ENCODE measurements around the gene YIPF1.
"Not testable (repeated sequence)": the region's sequence is repeated elsewhere in the genome, so short reads cannot be mapped to it uniquely, and the experiment has no call there.

Gene YIPF1

DNA sequence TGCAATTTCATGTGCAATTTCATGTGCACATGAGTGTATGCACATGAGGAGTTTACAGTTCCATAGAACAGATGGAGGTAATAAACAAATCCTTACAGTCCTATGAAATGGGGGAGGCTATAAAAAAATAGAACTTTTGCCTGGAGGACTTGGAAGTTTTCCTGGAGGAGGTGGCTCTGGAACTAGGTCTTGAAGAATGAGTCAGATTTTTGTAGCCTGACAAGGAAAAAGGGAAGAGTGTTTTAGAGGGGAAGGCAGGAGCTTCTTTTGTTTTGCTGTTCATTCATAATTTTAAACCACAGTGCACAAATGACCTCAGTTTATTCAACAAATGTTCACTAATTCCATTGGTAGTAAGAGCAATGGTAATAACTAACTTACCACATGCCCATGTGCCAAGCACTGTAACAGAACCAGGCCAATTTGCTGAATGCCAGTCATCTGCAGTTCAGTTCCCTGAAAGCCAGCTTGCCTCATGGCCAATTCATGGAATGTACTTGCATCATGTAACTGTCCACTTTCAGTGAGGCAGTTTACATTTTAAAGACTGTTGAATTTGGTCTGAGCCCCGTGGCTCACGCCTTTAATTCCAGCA, 7.1 kb upstream of the YIPF1 start:
- Histone ChIP-seq H3K4me3 (no peak overlapping the region), H3K27ac (no peak overlapping the region)

- Histone ChIP-seq H3K4me3 (no peak overlapping the region), H3K27ac (no peak overlapping the region)
These were observed 5.8 kb upstream of the YIPF1 start for GRCh38 chr1:53895421-53895820.

DNA sequence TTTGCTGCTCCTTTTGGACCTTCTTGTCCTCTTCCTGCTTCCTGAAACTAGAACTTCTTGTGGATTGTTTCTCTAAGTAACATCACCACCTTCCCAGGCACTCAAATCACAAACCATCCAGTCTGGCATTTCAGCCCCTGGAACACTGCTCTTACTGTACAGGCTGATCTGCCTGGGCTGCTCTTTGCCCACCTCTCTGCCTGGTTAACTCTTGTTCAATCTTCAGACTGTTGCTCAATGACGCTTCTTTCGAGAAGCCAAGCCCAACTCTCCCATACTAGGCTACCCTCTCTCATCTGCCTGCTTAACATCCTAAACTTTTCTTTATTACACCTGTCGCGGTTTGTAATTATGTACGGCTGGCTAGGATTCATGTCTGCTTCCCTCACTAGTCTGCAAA, 5.0 kb upstream of the YIPF1 start:
- no peak overlapping the region for H3K27ac ChIP-seq

DNA sequence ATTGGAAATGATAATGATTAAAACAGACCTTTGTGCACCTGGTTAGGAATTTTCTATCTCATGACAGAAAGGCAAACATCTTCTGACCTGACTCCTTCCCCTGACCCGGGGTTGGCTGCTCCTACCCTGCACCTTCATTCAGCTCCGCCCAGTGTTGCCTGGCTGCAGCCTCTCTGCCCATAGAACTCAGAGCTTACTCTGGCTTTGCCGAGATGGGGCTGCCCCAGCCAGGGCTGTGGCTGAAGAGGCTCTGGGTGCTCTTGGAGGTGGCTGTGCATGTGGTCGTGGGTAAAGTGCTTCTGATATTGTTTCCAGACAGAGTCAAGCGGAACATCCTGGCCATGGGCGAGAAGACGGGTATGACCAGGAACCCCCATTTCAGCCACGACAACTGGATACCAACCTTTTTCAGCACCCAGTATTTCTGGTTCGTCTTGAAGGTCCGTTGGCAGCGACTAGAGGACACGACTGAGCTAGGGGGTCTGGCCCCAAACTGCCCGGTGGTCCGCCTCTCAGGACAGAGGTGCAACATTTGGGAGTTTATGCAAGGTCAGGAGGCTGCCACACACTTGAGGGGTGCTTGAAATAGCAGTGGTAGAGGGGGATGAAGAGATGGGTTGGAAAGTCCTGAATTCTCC, 4.5 kb upstream of the YIPF1 start, which contains the start of gene DIO1:
Gene DIO1 (plus strand): TSS at position 189 of the 638 bp plus-strand sequence. CDS start 24 bp downstream, at position 213.
- Histone ChIP-seq H3K4me3 (no peak within 1 kb of the TSS), H3K27ac (peak within 1 kb of the TSS in 2 of 21 experiments; percentile 22 to 54)

More for the DNA sequence above, 5.0 kb upstream of the YIPF1 start:
- H3K4me3 ChIP-seq: no peak overlapping the region

GRCh38 chr1:53892911-53893310, 3.3 kb upstream of the YIPF1 start:
- Histone ChIP-seq H3K27ac (peak overlapping the region in 5 of 21 experiments; percentile 9 to 54 (median 22)), H3K4me3 (no peak overlapping the region)

- H3K27ac ChIP-seq: no peak overlapping the region
These were observed 2.1 kb upstream of the YIPF1 start for GRCh38 chr1:53891678-53892077.

GRCh38 chr1:53891018-53891417, 1.4 kb upstream of the YIPF1 start:
- H3K27ac ChIP-seq: no peak overlapping the region

More at GRCh38 chr1:53891678-53892077, 2.1 kb upstream of the YIPF1 start:
- H3K4me3 ChIP-seq: no peak overlapping the region

DNA sequence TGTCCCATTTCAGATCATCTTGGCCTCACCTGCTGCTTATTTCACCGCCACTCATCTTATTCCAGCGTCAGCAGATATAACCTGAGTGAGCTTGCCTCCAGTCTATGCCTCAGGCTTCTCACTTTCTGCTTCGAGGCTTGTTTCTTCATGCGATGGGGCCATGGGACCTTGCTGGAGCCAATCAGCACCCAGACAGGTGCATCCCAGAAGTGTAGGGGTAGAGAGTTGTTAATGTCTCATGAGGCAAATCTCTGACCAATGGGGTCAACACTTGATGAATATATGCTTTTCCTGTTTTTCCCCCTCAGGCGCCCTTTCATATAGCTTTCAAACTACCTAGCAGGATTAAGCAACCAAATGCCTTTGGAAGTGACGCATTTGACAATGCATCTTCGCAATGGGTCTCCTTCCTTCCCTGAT, 935 bp upstream of the YIPF1 start:
- H3K4me3 ChIP-seq: peak overlapping the region in 5 of 7 experiments; percentile 69 to 86 (median 80)
- H3K27ac ChIP-seq: peak overlapping the region in 13 of 21 experiments; percentile 38 to 95 (median 83)

More at GRCh38 chr1:53891018-53891417, 1.4 kb upstream of the YIPF1 start:
- no peak overlapping the region for H3K4me3 ChIP-seq

DNA sequence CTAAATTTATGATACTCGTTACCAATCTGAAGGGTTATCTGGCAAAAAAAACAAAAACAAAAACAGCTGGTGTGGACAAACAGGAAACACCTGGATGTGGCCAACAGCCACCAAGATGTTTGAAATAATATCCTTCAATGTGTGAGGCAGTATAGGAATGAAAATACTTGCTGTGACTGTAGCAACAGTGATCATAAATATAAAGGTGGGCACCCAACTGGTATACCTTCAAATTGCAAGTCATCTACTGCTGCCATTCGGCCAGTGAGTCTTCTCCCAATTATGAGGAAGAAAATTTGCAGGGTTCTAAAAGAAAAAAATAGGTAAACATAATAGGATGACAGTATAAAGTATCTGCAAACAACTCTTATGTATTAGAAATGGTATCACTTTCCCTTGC, 916 bp downstream of the YIPF1 start:
- Histone ChIP-seq H3K4me3 (peak overlapping the region; percentile 69 to 86 (median 75)), H3K27ac (peak overlapping the region in 7 of 21 experiments; percentile 76 to 94 (median 86))

GRCh38 chr1:53883600-53883999, 6.0 kb downstream of the YIPF1 start:
- H3K4me3 ChIP-seq, H3K27ac ChIP-seq: not testable (repeated sequence)

- H3K27ac ChIP-seq, H3K4me3 ChIP-seq: not testable (repeated sequence)
These were observed 7.7 kb downstream of the YIPF1 start for GRCh38 chr1:53881853-53882252.

DNA sequence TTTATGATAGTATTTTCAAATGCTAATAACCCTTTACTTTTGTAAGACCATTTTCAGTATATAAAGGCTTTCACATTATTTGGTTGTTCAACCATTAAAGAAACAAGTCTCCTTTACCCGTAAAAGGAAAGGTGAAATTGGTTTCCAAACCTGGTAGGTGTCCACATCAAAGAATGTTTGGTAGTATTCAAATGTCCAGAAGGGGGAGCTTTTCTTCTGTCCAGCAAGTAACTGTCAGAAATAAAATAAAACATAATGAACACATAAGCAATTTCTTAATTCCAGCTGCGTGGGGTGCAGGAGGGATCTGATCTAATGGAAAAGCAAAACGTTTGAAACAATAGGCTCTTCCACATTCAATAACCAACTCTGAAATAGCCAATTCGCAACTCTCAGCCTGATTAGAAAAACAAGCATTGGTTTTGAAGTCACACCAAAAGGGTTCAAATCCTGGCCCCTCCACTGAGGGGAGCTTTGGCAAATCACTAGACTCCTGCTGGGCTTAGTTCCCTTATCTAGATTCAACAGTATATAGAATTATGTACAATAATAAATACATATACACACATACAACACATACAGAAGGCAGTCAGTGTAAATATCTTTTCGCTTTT, 11.0 kb downstream of the YIPF1 start:
- H3K27ac ChIP-seq: no peak overlapping the region

GRCh38 chr1:53875150-53875549, 14.4 kb downstream of the YIPF1 start:
- H3K4me3 ChIP-seq, H3K27ac ChIP-seq: not testable (repeated sequence)

More for the DNA sequence above, 11.0 kb downstream of the YIPF1 start:
- H3K4me3 ChIP-seq: no peak overlapping the region

DNA sequence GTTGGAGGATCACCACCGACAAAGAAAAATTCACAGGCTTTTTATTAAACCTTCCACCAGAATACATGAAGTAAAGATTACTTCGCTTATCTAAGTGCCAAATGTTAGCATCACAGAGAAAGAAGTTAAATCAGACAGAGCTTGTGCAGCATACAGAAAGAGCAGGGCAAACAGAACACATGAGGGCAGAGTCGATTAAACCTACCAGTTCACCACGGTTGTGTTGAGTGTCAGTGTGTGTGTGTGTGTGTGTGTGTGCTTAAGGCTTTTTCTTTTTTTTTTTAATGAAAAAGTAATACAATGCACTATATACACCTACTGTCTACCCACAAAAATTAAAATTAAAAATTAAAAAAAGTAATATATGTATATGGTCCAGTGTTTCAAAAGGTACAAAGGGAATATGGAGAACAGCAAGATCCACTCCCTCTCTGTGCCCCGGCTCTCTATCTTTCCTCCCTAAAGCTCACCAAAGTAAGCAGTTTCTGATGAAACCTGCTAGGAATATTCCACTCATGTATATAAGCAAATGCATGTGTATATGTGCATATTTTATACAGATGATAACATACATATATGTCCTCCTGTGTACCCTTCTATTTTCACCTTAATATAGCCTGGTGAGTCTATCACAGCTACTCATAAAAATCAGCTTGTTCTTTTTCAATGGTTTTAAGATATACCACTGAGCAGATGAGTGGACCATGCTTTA, 17.7 kb downstream of the YIPF1 start:
- Histone ChIP-seq H3K27ac (no peak overlapping the region), H3K4me3 (no peak overlapping the region)

GRCh38 chr1:53871221-53871620, 18.4 kb downstream of the YIPF1 start:
- H3K27ac ChIP-seq: no peak overlapping the region
- H3K4me3 ChIP-seq: no peak overlapping the region

DNA sequence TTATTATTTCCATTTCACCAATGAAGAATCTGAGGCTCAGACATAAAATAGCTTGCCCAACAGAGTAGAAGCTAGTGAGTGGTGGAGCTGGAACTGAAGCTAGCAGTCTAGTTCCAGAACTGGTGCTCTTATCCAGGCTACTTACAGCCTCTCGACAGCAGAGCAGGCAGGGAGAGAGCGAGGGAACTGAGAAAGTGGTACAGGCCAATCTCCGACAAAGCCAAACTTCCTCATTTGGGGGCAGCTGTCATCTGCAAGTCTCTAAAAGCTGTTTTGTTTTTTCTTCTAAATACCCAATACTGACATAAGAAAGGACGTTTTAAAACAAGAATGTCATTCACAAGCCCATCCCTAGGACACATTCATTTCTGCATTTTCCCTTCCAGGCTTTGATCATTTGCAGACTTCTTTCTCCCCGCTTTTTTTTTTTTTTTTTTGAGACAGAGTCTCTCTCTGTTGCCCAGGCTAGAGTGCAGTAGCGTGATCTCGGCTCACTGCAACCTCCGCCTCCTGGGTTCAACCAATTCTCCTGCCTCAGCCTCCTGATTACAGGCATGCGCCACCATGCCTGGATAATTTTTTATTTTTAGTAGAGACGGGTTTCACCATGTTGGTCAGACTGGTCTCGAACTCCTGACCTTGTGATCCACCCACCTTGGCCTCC, 20.0 kb downstream of the YIPF1 start:
- H3K27ac ChIP-seq: no peak overlapping the region
- H3K4me3 ChIP-seq: no peak overlapping the region

- Histone ChIP-seq H3K27ac (no peak overlapping the region), H3K4me3 (no peak overlapping the region)
These were observed 21.0 kb downstream of the YIPF1 start for GRCh38 chr1:53868565-53868964.

- Histone ChIP-seq H3K4me3 (no peak overlapping the region), H3K27ac (no peak overlapping the region)
These were observed 27.1 kb downstream of the YIPF1 start for GRCh38 chr1:53862507-53862906.

DNA sequence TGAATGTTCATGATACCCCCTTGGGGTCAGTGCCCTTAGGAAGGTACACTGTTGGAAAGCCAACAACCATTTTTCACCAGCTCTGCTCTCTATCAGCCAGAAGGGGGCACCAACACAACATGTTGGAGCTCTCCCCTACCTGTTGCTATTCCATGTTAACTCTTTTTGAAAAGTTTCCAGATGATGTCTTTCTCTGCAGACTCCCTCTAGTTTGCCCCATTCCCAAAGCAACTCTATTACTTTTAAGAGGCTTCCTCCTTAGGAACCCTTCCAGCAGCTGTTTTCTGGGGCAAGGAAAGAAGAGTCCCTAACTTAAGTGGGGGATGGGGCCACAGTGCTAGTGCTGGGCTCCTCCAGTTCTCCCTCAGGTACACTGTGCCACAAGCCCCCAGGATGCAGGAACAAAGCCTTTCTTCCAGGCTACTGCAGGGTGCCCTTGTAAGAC, 28.6 kb downstream of the YIPF1 start:
- H3K27ac ChIP-seq: no peak overlapping the region
- H3K4me3 ChIP-seq: no peak overlapping the region

Measured in skin epidermis (tissue), 12 donors.